Activated CD4-positive, alpha-beta T cell treated with anti-CD3 and anti-CD28 coated beads for 24 hours (primary cell): ENCODE results near the gene GABRB1.

Experiments used
- DNase-seq, 2 donors: peaks; one replicate each; pipeline ENCODE4 v3.0.0-alpha.2; 2020; ENCODE audit warnings: low read depth in 2 of 2

GABRB1 gene

GRCh38 chr4:47210828-47211227, 179.5 kb downstream of the GABRB1 start:
- DNase-seq = no peak

GRCh38 chr4:47213106-47213505, 181.7 kb downstream of the GABRB1 start:
- DNase-seq = no peak

- no peak for DNase-seq
Measured at GRCh38 chr4:47213539-47213938, 182.2 kb downstream of the GABRB1 start.

DNA sequence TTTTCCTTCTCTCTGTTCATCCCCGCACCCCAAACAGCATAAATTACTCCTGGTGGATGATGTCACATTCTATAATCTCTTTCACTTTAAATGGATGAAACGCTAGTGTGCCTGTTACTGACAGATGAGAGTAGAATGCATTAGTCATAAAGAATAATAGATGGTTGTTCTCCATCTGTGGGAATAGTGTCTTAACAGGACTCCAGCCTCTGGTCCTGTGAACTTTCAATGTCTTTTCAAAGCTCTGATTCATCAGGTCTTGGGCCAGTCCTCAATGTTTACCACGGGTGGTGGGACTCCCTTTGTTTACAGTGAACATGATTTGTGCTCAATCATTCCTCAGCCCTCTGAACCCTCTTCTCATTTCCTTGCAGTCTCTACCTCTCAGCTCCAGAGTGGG, 182.6 kb downstream of the GABRB1 start:
- no peak for DNase-seq

DNA sequence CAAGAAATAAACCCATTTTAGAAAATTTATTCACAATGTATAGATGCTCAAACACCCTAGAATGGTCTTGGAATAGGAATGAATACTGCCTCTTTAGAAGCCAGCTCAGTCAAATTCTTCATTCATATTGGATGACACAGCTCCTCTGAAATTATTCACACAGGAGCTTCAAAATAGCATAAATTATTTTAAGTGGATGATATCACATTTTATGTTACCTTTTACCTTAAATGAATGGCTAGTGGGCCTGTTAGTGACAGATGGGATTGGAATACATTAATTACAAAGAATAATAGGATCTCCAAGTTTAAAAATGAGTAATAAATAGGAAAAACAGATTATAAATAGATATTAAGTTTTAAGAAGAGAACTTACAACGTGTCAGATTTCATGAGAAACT, 184.4 kb downstream of the GABRB1 start:
- no peak for DNase-seq

GRCh38 chr4:47217291-47217690, 185.9 kb downstream of the GABRB1 start:
- no peak for DNase-seq

- no peak for DNase-seq
Measured at GRCh38 chr4:47217884-47218283, 186.5 kb downstream of the GABRB1 start.

DNA sequence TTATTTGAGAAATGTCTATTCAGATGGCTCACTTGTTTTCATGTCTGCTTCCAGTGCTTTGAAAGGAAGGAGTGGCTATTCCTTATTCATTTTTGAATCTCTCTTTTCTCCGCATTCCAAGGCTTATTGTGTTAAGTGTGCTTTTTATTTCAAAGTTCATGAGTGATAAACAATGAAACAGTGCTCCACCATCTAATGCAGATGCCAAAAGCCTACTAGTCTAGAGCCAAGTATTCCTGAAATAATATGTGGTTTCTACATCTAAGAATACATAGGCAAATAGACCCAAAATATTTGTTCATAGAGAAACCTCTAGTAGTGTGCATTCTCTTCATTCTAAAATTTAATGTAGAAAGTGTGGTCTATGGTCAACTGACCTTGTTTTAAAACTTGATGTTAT, 187.3 kb downstream of the GABRB1 start:
- no peak for DNase-seq

DNA sequence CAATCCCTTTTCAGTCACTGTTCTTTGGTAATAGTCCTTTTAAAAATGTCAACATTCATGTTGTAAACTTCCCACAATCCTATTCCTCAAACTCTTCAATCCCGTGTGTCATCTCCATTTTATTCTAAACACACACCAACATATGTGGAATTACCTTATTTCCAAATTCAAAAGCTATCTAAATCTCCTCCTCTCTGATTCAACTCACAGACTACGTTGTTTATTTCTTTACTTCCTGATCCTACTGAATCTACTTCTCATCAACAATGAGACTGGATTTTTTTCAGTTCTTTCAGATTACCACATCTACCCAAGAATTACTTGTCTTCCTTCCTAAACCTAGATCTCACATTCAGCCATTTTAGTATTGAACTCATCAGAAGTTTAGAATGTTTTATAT, 188.2 kb downstream of the GABRB1 start:
- no peak for DNase-seq

DNA sequence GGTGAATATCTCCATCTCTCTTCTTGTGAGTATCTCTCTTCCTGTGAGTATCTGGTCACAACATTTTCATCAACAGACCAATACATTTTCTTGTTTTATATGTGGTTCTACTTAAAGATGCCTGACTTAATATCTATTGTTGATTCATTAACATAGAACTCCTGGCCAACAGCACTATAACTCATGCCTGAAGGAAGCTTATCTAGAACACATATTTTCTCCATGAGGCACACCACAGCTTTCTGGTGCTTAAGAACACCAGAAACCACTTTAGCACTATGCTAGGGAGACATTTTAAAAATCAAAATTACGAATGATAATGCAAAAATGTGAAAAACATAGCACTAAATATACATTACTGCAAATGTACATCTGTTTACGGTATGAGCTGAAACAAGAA, 190.4 kb downstream of the GABRB1 start:
- no peak for DNase-seq

DNA sequence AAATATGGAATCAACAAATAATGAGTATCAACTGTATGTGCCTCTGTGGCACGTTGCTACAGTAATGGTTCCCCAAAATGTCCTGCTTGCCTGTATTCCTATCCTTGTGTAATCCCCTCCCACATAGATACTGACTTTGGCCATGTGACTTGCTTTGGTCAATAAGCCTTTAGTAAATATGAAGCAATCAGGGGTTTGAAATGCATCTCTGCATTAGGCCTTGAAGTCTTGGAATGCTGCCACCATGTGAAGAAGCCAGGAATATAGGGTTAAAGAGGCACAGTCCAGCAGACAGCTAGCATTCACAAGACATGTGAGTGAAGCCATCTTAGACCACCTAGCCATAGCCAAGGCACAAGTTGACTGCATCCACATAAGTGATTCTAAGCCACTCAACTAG, 190.9 kb downstream of the GABRB1 start:
- no peak for DNase-seq

- DNase-seq = no peak
Measured at GRCh38 chr4:47224361-47224760, 193.0 kb downstream of the GABRB1 start.

DNA sequence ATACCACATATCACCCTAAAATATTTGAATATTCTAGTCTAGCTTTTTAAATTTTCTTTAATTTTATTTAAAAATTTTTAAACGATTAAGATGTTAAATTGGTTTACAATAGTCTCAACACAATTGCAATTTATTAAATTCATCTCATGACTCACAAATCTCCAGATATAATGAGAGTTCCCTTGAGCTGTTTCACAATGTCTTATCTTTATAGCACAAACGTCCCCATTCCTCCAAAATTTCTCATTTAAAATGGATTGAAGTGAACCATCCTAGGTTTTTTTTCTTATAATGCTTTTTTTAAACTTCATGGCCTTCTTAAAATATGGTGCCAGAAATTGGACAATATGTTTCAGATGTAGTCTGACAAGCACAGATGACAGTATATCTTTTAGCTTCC, 204.4 kb downstream of the GABRB1 start:
- DNase-seq = no peak

DNA sequence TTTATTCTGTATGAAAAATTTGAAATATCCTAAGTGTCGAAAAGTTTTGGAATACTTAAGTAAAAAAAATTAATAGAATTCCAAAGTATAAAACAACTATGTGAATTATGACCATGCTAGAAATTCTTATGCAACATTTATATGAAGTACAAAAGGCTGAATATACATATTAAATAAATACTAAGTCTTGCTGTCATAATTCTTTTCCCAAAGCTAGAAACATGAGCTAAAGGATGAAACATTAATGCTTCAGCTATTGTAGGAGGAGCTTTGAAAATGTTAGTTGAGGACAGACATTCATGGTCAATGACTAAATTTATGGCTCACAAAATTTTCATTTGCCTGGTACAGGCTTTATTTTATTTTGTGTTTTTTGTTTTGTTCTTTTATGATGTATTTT, 207.3 kb downstream of the GABRB1 start:
- no peak for DNase-seq

DNA sequence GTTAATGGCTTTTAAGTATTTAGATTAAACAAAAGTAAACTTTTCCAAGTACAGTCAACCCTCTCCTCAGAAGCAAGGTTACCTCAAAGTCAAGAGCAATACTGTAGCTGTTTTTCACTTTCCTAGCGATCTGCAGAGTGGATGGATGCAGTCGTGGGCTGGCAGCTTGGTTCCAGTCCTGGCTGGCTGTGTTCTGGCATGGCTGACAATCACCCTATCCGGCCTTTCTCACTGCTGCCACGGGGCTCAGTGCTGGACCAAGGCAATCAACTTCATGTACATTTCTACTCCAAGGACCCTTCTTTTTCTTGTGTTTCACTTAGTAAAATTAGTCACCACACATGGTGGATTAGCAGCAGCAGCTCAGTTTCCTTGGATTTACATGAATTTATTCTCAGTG, 208.3 kb downstream of the GABRB1 start:
- DNase-seq = no peak

GRCh38 chr4:47251348-47252135, 220.2 kb downstream of the GABRB1 start:
- DNase-seq = no peak

GRCh38 chr4:47263721-47264120, 232.4 kb downstream of the GABRB1 start:
- no peak for DNase-seq

DNA sequence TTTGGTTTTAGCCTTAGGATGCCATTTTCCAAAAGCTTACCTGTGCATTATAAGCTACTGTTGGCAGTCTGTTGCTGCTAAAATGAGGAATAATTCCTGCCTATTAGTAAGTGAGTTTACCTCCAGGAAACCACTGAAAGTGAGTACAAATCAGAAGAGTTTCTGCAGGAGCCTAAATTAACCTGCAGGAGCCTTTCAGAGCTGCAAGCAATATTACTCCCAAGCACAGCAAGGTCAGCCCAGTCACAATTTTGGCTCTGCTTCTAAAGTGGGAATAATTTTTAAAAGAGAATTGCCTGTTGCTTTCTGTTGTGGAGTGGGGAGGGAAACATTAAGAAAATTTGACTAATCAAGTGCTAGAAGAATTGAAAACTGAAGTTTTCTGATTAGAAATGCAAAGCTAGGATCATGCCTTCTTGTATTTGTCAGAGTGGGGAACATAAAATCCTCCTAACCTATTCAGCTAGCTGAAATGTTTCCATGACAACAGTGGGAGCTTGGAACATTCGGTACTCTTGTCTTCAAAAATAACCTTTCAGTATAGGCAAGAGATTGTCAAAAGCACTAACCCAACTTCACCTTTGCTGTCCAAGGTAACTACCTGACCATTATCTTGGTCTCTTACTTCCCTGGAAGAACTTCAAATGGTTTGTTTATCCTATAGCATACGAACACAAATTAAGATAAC, 239.0 kb downstream of the GABRB1 start:
- no peak for DNase-seq

GRCh38 chr4:47271291-47271690, 239.9 kb downstream of the GABRB1 start:
- no peak for DNase-seq

GRCh38 chr4:47274901-47275300, 243.5 kb downstream of the GABRB1 start:
- no peak for DNase-seq

- no peak for DNase-seq
Measured at GRCh38 chr4:47275595-47275994, 244.2 kb downstream of the GABRB1 start.

DNA sequence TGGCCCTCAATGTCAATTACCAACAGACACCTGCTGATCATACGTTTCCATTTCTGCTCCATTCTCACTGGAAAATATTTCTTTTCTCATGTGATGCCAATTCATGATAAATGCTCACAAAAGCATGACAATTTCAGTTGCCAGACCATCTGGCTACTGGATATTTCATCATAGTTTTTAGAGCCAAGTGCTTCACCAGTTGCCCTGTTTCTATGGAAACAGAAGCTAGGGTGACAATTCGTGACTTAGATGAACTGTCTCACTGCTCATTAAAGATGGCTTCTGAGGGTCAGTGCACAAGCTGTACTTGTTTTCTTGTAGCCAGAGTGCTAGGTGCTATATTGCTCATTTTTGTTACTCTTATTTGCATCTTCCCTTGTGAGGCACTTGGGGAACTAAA, 247.3 kb downstream of the GABRB1 start:
- DNase-seq = no peak

DNA sequence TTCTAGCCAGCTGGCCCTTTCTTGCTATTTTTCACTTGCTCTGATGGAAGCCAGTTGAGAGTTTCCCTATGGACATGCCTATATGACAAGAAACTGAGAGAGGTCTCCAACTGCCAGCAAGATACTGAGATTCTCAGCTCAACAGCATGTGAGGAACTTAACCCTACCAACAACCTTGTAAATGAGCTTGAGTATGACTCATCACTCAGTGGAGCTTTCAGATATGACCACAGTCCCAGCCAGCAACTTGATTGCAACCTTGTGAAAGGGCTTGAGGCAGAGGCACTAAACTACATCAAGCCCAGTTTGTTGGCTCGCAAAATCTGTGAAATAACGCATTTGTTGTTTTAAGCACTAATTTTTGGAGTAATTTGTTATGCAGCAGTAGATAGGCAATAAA, 256.4 kb downstream of the GABRB1 start:
- DNase-seq = no peak

GRCh38 chr4:47289805-47290204, 258.4 kb downstream of the GABRB1 start:
- DNase-seq = no peak
